Type B pancreatic cell (in vitro differentiated cells): ENCODE results near the gene SAMD13. TPM values are rescaled to one million over a fixed set of nuclear protein-coding genes. Genes with fewer than 3 reads are reported as not detected.

Experiments used
- DNase-seq: peaks from one replicate; pipeline ENCODE4 v3.0.0; 2021; ENCODE audit warnings: mixed read lengths; ENCODE audit not compliant: unreplicated experiment; ENCODE audit errors: extremely low spot score
- H3K27ac Mint-ChIP-seq: 2 replicates; pipeline ENCODE4 v1.8.0; 2021; ENCODE audit warnings: mild to moderate bottlenecking, mixed read lengths
- H3K27me3 Mint-ChIP-seq: 2 replicates; pipeline ENCODE4 v1.8.0; 2021; ENCODE audit warnings: mixed read lengths
- H3K36me3 Mint-ChIP-seq: 2 replicates; pipeline ENCODE4 v1.8.0; 2021; ENCODE audit warnings: mixed read lengths
- H3K4me1 Mint-ChIP-seq: one replicate; pipeline ENCODE4 v1.8.0; 2021; ENCODE audit warnings: mixed read lengths; ENCODE audit not compliant: unreplicated experiment
- H3K4me3 Mint-ChIP-seq: 2 replicates; pipeline ENCODE4 v1.8.0; 2021; ENCODE audit warnings: mild to moderate bottlenecking, mixed read lengths
- H3K9me3 Mint-ChIP-seq: 2 replicates; pipeline ENCODE4 v1.8.0; 2021; ENCODE audit warnings: mixed read lengths
- total RNA-seq: library from RNA; stranded (reverse); gene quantifications from 2 replicates; pipeline ENCODE4 v1.2.1, GENCODE V29; 2021; ENCODE audit warnings: low replicate concordance
- TF ChIP-seq, protein P1 (sequence below): fragments of 200-600 bp; sonication (generic); conservative IDR thresholded peaks from 2 replicates; pipeline ENCODE4 v1.5.0; 2021; ENCODE audit warnings: antibody characterized with exemption, mild to moderate bottlenecking

Gene SAMD13
- total RNA-seq, 1 donor from 2014 or later, result 6.0 TPM

DNA sequence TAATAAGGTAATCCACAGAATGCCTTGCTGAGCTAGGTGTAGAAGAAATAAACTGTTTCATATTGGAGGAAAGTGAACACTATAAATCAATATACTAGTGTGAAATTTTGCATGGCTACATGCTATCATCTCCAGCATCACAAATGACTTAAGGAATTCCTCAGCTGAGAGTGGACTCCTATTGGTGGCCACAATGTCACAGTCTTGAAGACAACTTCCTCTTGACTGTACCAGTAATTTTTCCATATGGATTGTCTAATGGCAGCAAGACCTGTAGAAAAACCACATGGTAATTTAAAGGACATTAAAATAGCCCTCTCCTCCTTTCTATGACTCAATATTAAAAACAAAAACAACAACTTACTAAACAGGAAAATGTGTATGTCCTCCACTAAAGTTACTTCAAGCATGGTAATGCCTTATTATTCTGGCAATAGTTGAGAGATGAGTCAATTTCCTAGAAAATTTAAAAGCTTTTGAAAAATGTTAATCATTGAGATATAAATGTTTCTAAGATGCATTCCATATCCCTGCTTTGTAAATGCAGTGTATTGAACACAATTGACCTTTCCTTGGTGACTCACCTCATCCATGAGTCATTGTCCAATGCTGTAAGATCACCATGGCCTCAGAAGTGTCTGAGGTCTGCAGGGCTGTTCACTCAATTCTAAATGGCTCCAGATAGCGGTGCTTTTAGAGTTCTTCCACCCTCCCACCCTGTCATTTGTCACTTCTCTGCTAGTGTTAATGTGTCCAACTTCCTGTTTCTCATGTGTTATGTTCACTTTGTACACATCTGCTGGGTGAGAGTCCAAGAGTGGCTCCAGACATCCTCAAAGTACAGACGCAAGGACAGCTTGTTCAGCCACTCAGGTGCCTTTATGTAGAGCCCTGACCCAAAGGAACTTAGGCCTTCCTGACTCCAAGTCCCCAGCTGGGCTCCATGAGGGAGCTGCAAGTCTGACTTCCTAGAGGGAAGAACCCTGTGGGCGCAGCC is 64.0 kb downstream of the SAMD13 start:
- Mint-ChIP-seq H3K4me1 (peaks cover 10% of the 10 kb centered on the region), H3K27ac (no peak overlapping the region), H3K27me3 (no peaks in the 10 kb centered on the region), H3K36me3 (no peaks in the 10 kb centered on the region), H3K4me3 (no peak overlapping the region), H3K9me3 (peaks cover 6% of the 10 kb centered on the region)
- TF ChIP-seq, protein P1, sequence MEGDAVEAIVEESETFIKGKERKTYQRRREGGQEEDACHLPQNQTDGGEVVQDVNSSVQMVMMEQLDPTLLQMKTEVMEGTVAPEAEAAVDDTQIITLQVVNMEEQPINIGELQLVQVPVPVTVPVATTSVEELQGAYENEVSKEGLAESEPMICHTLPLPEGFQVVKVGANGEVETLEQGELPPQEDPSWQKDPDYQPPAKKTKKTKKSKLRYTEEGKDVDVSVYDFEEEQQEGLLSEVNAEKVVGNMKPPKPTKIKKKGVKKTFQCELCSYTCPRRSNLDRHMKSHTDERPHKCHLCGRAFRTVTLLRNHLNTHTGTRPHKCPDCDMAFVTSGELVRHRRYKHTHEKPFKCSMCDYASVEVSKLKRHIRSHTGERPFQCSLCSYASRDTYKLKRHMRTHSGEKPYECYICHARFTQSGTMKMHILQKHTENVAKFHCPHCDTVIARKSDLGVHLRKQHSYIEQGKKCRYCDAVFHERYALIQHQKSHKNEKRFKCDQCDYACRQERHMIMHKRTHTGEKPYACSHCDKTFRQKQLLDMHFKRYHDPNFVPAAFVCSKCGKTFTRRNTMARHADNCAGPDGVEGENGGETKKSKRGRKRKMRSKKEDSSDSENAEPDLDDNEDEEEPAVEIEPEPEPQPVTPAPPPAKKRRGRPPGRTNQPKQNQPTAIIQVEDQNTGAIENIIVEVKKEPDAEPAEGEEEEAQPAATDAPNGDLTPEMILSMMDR, result no peak
- DNase-seq, result no peak

DNA sequence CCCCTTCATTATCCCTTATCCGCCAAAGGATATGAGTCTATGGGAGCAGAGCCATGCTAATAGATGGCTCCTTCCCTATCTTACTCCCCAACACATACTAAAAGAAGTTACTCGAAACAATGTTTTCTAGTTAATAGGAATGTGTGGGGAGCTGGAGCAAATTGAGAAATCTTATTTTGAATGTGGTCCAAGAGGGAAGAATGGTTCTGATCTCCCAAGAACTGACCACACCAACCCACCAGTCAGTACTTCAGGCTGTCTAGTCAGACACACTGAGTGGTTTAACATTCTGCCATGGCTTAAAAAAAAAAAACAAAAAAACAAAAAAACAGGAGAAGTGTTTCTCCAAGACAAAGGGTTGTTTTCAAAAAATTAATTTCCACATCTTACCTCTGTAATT is 65.3 kb downstream of the SAMD13 start:
- TF ChIP-seq, protein P1, result no peak
- H3K4me1 Mint-ChIP-seq, result peaks cover 12% of the 10 kb centered on the region
- H3K4me3 Mint-ChIP-seq, result no peak overlapping the region
- no peaks in the 10 kb centered on the region for H3K27me3 Mint-ChIP-seq
- no peak for DNase-seq
- no peak overlapping the region for H3K27ac Mint-ChIP-seq
- H3K9me3 Mint-ChIP-seq, result peaks cover 6% of the 10 kb centered on the region
- no peaks in the 10 kb centered on the region for H3K36me3 Mint-ChIP-seq

DNA sequence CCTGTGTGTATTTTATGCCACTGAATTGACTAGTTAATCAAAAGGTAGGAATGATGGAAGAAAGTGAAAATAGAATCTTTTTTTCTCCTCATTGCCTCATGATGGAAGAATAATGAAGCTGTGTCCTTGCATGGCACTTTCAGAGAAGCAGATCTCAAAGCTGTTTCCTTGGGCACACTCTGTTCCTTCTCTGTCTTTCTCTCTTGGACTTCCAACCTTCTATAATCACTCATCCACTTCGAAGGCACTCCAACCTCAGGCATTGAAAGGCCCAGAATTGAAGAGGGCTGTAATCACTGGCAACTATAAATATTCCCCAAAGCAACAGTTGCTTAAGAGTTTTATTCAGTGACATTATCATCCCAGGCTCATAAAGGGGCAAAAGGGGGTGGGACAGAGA is 65.7 kb downstream of the SAMD13 start:
- no peak overlapping the region for H3K4me3 Mint-ChIP-seq
- H3K36me3 Mint-ChIP-seq, result no peaks in the 10 kb centered on the region
- no peak for DNase-seq
- no peak overlapping the region for H3K27ac Mint-ChIP-seq
- H3K27me3 Mint-ChIP-seq, result no peaks in the 10 kb centered on the region
- peaks cover 12% of the 10 kb centered on the region for H3K4me1 Mint-ChIP-seq
- H3K9me3 Mint-ChIP-seq, result peaks cover 6% of the 10 kb centered on the region
- TF ChIP-seq, protein P1, result no peak

DNA sequence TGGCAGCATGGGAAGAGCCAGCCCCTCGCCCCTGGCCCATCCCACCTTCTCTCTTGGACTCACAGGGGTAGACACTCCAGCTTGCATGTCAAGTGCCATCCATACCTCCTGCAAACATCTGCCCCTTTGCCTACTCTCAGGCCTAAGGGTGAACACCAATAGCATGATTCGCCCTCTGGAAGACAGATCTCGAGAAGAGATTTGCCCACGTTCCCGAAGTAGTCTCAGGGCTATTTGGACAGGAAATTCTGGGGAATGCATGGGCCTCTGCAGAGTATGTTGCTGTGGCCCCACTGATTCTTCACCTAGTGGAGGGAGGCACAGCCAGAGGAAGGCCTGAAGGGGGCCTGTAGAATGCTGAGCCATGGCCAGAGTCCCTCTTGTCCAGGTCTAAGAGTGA is 66.9 kb downstream of the SAMD13 start:
- Mint-ChIP-seq H3K4me3 (no peak overlapping the region), H3K27ac (no peak overlapping the region), H3K36me3 (no peaks in the 10 kb centered on the region), H3K4me1 (peaks cover 12% of the 10 kb centered on the region), H3K9me3 (peaks cover 12% of the 10 kb centered on the region), H3K27me3 (no peaks in the 10 kb centered on the region)
- DNase-seq, result no peak
- TF ChIP-seq, protein P1, result no peak

DNA sequence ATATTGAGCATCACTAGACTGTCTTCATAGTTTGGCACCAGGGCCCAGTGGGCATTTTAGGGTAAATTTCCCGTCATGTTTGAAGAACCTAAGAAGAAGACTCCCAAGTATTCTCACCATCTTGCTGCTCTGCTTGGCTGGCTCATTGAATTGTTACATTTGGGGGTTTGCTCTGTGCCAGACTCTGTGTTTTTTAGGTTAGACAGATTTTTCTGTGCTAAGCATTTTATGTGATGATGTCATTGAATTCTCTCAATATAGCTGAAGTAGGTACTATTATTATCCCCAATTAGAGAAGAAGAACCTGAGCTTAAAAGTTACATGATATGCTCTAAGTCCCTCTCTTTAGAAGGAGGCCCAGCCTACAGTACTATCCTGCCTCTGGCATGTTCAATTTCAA is 68.8 kb downstream of the SAMD13 start:
- H3K36me3 Mint-ChIP-seq, result no peaks in the 10 kb centered on the region
- peaks cover 12% of the 10 kb centered on the region for H3K9me3 Mint-ChIP-seq
- H3K4me3 Mint-ChIP-seq, result no peak overlapping the region
- H3K4me1 Mint-ChIP-seq, result peaks cover 12% of the 10 kb centered on the region
- no peak overlapping the region for H3K27ac Mint-ChIP-seq
- H3K27me3 Mint-ChIP-seq, result no peaks in the 10 kb centered on the region
- TF ChIP-seq, protein P1, result no peak
- DNase-seq, result no peak
